Stimulated activated CD4-positive, alpha-beta T cell treated with anti-CD3 and anti-CD28 coated beads, Interleukin-15, amount 100 ng/mL, for 24 hours (primary cell): ENCODE measurements around the gene TMEM140.

ENCODE experiments used
- DNase-seq: peaks from one replicate; pipeline ENCODE4 v3.0.0-alpha.2; 2020

Gene TMEM140

DNA sequence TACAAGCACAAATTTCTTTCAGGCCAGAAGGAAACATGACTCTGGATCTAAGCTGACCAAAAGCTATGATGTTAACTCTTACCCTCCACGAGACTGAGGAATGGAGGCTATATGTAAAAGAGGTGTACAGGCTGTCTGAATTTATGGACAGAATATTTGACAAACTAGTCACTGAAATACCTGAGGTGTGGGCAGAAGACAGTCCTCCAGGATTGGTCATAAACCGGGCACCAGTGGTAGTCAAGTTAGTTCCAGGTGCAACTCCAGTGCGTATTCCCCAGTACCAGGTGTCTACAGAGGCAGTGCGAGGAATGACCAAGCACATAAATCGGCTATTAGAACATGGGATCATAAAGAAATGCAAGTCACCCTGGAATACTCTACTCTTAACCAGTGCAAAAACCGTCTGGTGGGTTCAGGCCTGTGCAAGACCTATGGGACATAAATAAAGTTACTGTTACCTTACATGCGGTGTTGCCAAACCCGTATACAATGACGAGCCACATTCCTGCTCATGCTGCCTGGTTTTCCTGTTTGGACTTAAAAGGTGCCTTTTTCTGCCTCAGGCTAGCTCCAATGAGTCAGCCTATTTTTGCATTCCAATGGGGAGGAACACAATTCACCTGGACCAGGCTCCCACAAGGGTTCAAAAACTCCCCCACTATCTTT is 29.3 kb downstream of the TMEM140 start:
- no peak for DNase-seq

DNA sequence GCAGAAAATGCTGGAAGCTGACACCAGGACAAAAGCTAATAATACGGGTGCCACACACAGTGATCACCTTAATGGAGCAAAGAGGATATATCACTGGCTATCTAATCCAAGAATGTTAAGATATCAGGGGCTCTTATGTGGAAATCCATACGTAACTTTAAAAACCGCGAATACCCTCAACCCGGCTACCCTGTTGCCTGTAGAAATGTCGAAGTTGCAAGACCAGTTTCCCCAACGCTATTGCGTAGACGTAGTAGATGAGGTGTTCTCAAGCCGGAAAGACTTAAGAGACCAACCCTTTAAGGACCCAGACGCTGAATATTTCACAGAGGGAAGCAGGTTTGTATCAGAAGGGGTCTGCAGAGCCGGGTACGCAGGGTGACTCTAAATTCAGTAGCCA is 30.5 kb downstream of the TMEM140 start:
- no peak for DNase-seq

DNA sequence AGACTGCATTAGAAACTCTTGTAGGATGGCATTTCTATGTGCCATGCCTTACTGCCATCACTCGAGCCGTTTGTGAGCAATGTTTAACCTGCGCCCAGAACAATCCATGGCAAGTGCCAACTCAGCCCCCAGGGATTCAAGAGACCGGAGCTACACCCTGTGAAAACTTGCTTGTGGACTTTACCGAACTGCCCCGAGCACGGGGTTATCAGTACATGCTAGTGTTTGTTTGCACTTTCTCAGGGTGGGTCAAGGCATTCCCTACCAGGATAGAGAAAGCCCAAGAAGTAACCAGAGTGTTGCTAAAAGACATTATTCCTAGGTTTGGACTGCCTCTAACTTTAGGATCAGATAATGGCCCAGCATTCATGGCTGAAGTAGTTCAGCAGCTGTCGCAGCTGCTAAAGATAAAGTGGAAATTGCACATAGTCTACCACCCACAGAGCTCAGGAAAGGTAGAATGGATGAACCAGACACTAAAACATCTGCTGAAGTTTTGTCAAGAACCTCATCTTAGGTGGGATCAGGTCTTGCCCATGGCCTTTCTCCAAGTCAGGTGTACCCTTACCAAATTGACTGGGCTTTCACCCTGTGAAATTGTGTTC is 31.6 kb downstream of the TMEM140 start:
- DNase-seq, result no peak

DNA sequence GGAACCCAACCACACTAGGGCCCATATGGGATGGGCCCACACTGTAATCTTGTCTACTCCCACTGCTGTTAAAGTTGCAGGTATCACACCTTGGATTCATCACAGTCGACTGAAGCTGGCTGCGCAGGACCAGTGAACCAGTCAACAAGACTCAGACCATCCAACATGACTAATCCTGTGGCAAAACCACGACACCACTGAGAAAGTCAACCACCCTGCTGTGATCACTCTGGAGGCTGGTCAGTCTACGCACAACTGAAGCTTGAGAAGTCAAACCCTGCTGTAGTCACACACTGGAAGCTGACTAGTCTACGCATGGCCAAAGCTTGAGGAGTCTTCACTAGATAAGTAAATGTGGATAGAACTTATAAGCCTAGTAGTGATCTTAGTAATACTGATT is 32.2 kb downstream of the TMEM140 start:
- DNase-seq, result no peak

DNA sequence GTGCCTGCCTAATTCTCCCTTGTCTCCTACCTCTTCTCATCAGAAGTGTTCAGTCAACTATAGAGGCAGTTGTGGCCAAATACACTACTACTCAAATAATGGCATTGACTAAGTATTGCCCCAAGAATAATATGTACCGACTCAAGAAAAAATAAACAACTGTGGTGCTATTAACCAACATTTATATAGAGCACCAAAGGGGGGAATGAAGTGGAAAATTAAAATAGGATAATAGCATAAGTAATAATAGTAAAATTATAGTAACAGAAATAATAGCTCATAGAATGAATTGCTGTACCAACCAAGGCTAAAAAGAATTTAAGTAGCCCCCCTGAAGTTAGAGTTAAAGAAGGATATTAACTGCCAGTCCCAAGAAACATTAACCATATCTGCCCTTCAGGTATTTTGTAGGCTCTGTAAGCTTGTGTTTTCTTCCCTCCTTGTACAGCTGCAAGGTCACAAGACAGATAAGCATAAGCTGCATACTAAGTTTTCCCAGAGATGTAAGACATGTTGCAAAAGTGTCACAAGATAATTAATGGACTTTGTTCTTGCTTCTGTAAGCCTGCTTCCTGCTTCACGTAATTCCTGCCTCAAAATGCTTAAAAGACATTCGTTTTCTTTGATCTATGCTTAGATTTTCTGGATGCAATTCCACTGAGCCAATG is 33.5 kb downstream of the TMEM140 start:
- no peak for DNase-seq

DNA sequence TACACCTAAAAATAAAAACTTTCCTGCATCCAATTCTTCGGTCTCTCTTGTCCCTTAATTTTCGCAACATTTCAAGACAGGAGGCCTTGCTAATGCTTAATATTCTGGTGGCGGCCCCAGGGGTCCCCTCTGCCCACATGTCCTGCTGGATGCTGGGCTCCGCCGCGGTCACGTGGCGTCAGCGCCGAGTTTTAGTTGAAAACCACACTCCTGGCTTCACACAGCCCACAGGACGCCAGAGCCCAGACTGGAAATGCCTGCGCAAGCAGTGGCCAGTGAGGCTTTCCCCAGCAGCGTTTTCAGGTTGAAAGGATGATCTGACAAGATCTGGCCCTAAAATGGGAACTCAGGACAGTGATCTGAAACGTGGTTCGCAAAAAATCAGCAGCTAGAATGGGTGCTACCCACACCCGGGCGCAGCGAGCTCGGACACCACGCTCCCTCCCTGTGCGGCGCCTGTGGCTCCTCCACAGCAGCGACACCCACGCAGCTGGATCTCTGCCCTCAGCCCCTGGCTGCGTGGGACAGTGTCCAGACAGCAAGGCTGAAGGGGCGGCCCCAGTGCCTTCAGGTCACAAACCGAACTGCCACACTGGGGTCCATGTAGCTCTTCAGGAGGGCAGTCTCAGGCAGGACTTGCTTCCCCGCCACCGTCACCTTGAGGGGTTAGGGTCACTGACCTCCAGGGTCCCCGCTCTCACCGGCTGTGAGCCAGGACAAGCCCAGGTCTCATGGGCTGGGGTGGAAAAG is 34.2 kb downstream of the TMEM140 start:
- DNase-seq, result no peak

DNA sequence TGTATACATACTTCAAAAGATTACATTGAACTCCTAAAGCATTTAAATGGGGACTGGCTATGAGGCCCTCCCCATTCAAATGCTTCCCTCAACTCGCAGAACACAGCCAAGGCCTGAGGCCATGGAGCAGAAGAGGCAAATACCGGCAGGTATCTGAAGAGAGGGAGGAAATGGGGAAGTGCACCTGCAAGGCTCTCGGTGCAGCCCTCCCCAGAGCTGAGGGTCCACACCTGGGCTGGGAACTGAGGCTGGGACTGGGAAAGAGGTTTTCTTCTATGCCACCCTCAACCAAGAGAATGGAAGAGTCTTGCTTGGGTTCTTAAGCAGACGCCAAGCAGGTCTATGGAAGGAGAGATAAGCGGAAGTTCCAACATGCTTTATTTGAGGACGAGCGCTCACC is 35.6 kb downstream of the TMEM140 start:
- no peak for DNase-seq

DNA sequence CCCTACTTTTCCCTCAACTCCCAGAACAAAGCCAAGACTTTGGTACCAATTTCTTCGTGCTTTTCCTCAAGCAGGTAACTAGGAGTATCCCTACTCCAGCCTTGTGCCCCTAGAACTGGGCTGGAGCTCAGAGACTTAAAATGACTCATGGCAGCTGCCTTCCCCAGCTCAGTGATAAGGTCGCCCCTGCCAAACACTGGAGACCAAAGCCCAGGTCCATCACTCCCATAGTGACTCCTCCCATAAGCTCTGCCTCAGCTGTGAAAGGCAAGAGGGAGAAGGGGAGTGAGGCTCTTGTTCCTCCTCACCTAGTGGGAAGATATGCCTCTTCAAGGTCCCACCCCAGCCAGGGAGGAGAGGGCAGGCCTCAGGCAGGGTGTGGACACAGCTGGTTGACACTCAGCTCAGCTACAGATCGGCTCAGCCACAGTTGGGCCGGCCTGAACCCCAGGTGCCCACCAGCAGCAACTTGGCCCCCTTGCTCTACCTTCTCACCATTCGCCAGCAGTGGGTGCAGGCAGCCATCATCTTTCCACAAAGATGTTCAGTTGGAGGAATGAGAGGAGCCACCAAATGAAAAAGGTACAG is 36.5 kb downstream of the TMEM140 start:
- no peak for DNase-seq

DNA sequence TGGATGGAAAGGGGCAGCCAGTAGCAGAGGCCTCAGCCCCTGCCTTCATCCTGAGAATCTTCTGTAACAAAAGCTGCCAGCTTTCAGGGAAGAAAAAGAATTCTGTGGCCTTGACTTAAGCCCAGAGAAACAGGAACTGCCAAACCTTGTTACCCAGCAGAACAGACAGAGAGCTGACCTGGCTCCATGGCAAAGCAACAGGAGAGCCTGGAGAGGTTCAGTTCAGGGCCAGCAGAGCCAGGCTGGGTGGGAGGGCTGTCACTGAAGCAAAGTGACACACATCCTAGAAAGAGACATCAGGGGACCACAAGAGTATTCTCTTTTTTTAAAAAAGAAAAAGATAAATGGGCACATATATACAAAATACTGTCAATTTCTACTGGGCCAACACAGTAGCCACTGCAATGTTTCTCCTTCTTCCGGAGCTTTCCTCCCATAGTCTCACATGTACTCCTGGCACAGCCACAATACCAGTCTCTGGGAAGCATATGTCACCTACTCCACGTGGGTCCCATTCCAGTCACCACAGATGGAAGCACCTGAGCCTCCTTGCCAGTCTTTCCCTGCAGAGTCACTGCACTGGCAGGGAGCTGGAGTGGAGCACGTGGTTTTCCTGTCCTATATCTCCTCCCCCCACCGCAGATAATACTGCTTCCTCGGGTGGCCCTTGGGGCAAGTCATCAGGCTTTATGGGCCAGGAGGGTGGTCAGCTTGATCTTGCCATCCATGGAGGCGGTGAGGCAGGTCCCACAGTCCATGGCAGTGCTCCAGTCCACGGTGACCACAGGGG is 37.8 kb downstream of the TMEM140 start:
- DNase-seq, result no peak

DNA sequence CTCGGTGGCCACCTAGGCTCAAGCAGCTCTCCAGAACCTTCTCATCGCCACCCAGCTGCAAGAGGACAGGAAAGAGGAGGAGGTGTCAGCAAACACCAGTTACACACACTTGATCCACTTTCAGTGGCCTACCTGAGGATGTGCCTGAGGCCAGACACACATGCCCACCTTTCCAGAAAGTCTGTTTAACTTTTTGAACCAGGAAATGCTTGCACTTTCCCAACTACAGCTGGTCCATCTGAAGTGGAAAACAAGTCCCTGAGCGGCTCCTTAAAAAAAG is 38.3 kb downstream of the TMEM140 start:
- DNase-seq, result no peak

DNA sequence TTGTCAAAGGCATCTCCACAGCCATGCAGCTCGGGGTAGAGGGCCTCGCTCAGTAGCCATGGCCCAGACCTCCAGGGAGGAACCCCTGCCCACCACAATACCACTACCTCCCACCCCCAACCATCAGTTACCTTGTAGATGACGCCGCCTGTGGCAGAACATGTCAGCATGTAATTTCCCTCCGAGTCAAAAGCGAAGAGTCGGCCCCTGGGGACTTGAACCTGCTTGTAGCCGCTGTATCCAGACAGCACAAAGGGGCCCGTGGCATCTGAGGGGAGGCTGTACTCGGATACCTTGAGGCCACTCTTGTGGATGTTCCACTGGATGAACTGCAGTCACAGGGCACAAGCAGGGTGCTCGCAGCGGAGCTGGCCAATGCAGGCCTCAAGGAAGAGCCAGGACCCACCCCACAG is 39.0 kb downstream of the TMEM140 start:
- no peak for DNase-seq

DNA sequence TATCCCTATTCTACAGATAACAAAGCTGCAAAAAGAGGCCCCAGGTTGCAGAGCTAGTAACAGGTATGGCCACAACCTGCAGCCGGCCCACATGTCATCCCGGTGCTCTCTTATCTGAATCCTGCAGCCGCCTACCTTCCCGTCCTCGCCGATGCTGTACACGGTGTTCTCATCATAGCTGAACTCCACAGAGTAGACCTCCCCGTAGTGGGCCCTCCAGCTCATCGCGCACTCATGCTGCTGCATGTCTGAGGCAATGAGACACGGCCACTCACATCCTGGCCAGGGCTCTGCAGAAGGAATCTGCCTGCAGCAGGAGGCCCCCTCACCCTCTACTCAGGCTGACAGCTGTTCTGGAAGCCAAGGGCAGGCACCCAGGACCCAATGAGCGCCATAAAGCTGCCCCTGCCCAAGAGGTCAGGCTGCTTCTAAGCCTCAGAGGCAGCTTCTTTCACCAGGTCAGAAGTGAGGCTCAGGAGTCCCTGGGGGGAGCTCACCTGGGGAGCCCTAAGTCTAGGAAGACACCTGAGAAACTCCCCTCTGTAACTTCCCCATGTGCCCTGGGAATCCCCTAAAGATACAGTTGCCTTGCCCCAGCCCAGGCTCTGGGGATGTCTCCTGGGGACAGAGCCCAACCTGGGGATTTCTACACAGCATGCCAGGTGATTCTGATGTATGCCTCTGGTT is 40.6 kb downstream of the TMEM140 start:
- no peak for DNase-seq

DNA sequence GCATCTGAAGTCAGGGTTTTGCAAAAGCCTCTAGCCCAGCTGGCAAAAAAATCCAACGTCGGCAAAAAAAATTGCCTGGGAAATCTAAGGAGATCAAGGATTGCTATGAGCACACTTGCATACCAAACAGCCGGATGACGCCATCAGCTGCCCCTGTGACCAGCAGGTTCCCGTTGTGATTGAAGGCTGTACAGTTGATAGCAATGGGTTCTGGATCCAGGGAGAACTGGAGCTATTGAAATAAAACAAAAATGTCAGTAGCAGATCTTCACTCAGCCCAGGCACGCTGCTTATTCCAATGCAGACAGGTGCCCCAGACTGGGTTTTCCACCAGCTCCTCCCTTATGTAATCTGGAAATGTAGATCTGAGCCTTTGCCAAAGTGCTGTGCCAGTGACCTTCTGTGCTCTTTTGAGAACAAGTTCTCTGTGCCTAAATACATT is 41.4 kb downstream of the TMEM140 start:
- no peak for DNase-seq

DNA sequence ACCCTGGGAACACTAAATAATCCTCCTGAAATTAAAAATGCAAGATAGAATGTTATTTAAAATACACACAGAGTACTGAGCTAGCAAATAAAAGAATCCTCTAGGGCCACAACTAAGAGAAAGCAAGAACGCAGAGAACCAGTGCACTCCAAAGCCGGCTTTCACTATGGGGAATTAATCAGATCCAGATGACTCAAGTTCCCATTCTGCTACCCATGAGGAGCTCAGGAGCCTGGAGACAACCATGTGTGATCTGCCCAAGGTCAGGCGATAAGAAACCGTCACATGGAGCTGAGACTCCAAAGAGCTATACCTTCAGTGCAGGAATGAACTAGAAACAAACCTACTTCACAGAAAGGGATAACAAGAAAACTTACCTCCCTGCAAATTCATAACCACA is 42.1 kb downstream of the TMEM140 start:
- no peak for DNase-seq

DNA sequence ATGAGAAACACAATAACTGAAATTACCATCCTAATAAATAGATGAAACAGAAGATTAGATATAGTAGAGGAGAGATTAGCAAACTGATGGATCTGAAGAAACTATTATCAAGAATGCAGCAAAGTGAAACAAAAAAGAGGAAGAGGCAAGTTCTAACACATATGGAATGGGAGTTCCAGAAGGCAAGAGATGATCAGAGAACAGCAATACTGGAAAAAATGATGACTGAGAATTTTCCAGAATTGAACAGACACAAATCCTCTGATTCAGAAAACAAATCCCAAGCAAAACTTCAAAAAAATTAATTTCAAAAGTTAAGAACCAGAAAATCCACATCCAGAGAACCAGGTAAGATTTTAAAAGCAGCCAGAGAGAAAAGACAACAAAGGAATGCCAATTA is 42.8 kb downstream of the TMEM140 start:
- no peak for DNase-seq

DNA sequence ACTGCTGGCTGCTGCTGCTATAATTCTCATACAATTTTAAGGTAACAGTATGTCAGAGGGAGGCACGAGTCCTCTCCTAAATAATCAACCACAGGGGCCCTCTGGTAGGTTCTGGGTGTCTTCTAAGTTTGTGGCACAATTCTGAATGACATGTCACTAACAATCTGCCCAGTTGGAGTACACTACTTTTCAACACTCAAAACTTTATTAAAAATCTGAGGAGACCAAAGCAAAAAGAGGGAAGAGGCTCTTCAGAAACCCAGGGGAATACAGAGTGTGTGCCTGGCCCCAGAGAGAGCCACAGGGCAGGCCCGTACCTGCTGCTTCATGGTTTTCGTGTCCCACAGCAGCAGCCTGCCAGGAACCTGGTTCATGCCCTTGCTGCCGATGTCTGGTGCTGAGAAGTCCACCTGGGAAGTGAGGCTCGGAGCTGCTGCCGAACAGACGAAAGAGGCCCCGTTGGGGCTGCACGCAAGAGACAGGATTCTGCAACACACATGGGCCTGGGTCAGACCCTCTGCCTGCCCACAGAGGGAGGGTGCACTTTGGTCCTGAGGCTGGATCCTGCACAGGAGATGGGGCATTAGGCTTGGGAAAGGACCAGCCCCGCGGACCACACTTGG is 45.2 kb downstream of the TMEM140 start:
- no peak for DNase-seq

DNA sequence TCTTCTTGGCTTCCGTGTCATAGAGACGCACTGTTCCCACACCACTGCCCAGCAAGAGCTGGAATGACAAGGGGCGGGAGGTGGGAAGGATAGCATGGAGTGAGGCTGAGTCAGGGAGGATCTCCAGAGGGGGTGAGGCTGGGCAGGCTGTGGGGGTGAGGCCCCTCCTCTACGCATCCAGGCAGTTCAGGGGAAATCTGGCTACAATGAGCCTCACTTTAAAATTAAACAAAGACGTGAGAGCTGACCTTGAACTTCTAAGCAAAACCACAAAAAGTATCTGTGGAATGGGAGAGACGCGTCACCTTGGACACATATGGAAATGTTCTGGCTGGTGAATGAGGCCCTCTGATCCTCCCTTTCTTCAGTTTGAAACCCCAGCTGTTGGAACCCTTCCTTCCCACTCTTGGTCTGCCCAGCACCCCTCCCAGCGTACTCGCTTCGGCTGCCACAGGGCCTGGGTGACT is 45.8 kb downstream of the TMEM140 start:
- DNase-seq, result no peak

DNA sequence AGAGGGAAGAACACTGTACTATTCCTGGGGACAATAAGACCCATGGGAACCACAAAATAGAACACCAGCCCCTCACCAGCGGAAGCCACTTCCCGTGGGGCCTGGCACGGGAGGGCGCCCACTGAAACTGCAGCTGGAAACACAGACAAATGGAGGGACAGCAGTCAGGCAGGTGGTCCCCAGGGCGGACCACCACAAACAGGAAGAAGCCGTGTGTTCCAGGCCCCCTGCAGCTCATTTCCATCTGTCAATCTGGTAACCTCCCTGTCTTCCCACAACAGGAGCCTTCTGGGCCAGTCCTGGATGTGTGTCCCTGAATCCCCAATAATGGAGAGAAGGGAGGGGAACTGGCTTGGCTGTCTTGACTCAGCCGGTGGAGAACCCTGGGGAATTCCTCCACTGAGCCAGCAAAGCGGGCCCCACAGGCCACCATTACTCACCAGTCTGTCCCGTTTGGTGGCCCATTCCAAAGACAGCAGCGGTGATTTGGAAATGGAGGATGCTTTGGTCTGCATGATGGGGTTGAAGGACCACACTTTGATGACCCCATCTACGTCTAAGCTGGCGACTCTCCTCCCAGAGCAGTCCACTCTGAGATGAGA is 46.7 kb downstream of the TMEM140 start:
- no peak for DNase-seq

DNA sequence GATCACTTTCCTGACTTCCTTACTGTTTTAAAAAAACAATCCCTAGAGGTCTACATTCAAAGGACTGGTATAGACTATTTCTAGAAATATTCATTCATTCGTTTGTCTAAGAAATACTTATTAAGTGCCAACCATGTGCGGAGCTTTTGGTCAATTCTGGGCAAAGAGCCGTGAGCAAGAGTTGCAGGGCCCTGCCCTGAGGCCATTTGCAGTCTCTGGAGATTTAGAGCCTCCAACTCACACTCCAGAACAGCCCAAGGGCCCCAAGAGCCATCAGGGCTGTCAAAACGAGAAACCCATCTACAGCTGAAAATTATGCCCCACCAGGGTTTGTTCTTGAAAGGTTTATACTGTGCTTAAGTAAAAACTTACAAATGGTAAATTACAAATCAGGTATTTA is 47.3 kb downstream of the TMEM140 start:
- DNase-seq, result no peak

DNA sequence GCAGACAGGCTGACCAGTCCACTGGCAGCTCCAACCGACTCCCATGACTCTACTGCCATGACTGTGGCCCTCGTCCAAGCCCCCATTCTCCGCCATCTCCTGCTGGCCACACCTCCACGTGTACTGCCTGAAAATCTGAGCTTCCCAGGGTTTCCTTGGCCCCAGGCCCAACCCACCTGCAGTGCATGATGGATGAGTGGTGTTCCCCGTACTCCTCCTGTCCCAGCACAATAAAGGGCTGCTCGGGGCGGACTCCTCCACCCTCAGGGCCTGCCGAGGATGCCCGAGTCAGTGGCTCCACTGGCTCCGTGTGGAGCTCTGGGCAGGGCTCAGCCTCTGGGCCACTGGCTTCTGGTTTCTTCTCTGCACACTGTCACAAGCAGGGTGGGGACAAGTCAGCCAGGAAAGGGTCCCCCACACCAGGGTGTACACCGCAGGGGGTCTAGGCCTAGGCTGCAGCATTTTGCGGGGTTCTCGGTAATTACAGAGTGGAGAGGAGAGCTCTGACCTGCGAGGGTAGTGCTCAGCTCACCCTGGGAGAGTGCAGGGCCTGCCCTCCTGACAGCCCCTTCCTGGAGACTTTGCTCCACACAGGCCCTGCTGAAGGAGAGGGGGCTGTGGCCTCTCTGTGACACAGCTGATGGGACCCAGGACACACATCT is 48.2 kb downstream of the TMEM140 start:
- DNase-seq, result no peak

DNA sequence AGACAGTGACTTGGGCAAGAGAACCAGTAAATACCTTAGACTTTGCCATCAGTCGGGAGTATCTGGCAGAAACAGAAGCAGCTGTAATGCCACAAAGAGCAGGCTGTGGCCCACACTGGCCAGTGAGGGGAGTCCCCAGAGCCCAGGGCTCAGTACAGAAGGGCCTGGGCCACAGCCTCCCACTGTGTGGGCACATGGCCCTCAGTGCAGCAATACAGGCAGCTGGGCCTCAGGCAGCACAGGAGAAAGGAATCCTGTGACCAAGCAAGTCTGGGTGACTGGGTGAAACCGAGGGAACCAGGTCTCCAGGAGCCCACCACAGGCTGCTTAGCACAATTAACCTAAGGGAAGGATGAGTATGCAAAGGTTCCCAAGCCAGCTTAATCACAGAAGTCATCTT is 49.5 kb downstream of the TMEM140 start:
- no peak for DNase-seq
